HG03196 (cell line): Measurements from ENCODE around the gene S100Z.
"Not testable (repeated sequence)": the region's sequence is repeated elsewhere in the genome, so short reads cannot be mapped to it uniquely, and the experiment has no call there.

Experiments
- ATAC-seq: cut with Tn5 transposase; IDR thresholded peaks from one replicate; pipeline ENCODE4 v1.9.1; 2021; ENCODE audit not compliant: unreplicated experiment

The S100Z gene

DNA sequence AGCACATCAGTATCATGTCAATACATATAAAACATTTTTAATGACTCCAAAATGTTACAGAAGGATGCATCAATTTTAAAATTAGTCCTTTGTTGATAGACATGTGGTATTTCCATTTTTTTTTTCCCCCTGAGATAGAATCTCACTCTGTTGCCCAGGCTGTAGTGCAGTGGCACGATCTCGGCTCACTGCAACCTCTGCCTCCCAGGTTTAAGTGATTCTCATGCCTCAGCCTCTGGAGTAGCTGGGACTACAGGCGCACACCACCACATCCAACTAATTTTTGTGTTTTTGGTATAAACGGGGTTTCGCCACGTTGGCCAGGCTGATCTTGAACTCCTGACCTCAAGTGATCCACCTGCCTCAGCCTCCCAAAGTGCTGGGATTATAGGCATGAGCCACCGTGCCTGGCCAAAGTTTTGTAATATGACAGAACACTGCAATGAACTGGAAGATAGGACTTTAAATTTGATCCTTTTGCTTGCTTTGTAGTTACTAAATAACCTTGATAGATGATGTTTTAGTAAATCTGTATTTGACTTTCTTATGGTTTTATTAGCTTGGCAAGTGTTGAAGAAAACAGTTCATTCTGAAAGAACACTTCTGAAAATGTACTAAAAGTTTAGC, 27.6 kb upstream of the S100Z start:
- not testable (repeated sequence) for ATAC-seq

DNA sequence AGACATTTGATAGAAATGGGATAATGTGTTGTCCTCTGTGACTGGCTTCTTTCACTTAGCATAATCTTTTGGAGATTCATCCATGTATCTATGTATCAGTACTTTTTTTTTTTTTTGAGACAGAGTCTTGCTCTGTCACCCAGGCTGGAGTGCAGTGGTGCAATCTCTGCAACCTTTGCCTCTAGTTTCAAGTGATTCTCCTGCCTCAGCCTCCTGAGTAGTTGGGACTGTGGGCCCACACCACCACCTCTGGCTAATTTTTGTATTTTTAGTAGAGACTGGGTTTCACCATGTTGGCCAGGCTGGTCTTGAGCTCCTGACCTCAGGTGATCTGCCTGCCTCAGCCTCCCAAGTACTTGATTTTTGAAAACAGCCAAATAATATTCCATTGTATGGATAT, 23.4 kb upstream of the S100Z start:
- ATAC-seq = not testable (repeated sequence)

DNA sequence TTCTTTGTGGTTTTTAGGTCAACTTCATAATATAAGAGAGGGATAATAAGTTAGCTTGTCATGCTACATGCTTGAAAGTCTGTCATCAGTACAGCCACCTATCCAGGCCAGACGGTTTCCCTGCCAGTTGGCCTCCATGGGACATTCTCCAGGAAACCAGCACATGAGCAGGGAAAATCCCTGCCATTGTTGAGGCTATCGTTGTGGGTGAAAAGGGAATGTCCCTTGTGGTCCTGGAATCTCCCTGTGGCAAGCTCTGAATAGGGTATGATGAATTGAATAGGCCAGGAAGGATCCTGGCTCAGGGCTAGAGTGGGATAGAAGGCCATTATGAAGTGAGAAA, 18.7 kb upstream of the S100Z start:
- ATAC-seq = no peak

DNA sequence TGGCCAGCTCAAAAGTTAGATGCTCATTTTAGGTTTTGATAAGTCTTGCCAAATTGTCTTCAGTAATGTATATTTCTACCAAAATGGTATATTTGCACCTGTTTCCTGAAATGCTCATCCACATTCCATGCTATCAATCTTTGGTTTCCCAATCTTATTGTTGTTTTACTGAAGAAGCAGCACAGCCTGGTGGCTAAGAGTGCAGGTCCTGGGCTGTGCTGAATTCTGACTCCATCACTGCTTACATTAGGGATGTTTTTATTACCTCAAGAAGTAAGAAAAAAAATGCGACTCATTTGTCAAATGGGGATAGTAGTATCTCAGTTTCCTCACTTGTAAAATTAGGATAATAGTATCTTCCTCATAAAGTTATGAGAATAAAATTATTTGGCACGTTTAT, 13.6 kb upstream of the S100Z start:
- no peak for ATAC-seq

DNA sequence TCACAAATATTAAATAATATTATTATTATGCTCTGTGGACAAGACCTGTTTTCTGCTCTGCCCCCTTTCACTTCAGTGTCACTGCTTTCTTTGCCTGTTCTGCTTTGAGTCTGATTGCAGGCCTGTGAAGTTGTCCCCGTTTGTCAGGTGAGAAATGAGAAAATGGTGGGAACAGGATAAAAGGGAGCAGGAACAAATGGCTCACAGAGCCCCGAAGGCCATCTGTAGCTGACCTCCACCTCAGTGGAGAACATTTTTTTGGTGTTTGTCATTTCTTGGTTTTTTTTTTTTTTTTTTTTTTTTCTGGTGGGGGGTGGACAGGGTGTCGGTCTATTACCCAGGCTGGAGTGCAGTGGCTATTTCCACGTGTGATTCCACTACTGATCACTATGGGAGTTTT, 13.2 kb upstream of the S100Z start:
- ATAC-seq = no peak

DNA sequence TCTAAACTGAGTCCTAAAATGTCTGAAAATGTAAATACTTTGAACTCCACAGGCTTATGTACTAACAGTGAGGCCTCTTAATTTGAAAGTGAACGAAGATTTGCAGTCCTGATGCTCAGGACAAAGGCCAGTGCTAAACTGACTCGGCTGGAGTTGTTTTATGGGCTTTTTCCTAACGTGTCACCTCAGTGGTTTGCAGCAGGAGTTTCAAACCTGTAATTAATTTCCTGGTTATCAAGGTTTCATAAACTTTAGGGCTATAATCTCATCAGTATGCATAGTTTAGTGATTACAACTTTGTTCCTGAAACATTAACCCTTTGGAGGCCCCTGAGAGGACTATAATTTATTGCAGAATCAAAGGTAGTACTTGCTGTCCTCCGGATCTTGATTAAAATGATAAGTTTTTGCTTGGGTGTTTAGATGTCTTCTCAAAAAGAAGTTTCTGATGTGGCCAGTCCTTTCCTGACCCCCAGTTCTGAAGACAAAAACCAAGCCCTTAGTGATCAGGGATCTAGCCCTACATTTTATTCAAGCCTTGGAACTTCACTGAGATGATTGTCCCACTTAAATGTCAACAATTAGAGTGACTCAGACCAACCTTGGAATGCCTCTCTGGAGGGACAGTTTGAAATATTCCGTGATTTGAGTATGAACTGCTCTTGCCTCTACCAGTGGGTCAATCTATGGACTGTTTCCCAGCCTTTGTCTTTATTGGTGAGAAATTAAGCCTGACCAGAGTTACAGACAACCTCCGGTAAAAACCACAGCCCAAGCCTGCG, 11.1 kb upstream of the S100Z start:
- ATAC-seq = no peak

DNA sequence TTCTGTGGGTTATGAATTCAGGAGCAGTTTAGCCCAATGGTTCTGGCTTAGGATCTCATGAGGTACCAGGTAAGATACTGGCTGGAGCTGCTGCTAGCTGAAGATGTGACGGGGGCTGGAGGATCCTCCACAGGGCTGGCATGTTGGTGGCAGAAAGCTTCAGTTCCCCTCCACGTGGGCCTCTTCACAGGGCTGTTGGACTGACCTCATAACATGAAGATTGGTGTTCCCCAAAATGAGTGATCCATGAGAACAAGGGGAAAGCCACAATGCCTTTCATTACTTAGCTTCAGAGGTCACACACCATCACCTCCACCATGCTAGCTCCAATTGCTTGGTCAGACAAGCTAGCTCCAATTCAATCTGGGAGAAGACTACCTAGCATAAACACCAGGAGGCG, 8.5 kb upstream of the S100Z start:
- no peak for ATAC-seq

DNA sequence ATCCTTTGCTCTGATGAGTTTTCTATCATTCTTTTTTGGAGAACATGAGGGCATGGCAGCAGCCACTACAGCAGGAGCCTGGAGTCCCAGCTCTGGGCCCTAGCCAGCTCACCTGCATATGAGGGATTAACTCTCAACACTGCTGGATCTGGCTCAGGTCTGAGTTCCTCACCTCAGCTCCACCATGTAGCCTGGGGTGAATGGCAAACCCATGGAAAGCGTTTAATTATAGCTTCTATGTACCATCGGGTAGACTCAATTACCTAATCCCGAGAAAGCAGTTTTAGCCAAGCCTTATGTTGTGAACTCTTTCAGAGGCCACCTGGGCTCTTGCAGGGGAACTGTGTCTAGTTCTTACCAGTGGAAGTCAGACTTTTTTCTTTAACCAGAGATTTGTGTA, 3.9 kb upstream of the S100Z start:
- ATAC-seq = no peak

DNA sequence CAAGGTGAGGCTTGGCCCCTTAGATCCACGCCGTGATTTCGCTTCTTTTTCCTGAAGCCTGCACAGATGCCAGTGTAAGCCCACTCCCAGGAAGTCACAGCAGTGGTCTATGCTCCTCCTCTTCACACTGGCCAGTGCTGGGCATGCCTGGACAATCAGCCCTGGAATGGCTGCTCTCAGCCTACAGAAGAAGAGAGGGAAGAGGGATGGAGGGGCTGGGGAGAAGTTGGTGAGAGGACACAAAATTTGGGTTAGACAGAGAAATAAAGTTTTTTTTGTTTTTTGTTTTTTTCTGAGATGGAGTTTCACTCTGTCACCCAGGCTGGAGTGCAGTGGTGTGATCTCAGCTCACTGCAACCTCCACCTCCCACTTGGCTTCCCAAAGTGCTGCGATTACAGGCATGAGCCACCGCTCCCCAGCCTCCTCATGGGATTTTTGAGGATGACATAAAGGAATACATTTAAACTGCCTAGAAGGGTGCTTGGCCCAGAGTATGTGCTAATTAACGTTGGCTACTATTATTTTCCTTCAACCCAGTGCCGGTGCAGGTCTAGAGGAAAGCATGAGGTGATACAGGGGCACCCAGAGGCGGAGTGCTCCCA, 830 bp downstream of the S100Z start:
- no peak for ATAC-seq

DNA sequence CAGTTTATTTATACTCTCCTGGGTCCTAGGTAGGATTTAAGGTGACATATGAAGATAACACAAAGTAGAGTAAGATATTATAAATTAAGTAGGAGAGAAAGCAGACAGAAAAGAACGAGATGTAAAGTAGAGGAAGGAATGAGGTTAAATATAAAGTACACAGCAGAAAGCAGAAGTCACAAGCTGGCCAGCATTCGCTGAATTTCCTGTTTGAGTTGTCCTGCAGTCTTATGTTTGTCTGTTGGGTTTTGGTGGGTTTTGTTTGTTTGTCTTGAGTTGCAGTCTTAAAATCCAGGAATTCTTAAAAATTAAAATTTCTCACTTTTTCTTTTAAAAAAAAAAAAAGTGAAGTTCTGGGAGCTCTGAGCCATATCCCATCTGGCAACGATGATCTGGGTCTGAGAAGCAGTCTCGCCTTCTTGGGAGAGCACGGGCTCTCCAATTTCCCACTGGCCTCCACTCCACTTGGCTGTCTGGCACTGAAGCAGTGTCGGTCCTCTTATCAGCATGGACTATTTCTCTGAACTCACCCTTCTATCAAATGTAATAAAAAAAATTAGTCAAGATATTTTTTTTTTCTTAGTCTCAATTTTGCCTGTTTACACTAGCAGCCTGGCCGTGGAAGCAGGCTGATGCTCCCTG, 2.0 kb downstream of the S100Z start:
- ATAC-seq = no peak

DNA sequence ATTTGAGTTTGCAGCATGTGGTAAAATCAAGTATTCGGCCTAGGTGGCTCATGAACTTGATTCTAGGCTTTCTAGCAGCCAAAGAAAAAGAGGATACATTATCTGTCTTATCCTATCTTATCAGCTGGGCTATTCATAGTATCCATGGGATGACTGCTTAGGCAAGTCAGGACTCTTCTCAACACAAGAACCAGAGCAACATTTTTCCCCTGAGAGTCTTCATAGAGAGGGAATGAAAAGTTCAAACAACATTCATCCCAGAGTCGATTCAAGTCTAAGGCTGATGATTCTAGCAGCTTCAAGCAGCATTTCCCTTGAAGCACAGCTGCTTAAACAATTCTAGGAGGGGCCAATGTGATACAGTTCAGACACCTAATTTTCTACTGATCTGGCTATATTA, 3.0 kb downstream of the S100Z start:
- no peak for ATAC-seq

DNA sequence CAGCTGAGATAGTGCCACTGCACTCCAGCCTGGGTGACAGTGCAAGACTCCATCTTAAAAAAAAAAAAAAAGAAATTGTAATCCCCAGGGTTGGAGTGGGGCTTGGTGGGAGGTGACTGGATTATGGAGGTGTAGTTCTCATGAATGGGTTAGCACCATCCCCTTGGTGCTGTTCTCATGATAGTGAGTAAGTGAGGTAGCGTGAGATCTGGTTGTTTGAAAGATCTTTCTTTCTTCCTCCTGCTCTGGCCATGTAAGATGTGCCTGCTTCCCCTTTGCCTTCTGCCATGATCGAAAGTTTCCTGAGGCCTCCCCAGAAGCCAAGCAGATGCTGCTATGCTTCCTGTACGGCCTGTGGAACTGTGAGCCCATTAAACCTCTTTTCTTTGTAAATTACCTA, 3.9 kb downstream of the S100Z start:
- ATAC-seq = not testable (repeated sequence)

DNA sequence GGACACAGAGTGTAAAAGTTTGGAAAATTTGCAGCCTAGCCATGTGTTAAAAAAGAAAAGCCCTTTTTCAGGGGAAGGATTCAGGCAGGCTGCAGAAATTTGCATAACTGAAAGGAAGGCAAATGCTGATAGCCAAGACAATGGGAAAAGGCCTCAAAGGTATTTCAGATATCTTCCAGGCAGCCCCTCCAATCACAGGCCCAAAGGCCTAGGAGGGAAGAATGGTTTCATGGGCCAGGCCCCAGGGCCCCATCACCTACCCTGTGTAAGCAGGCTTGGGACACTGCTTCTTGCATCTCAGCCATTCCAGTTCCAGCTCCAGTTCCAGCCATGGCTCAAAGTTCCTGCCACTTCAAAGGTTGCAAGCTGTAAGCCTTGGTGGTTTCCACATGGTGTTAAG, 4.8 kb downstream of the S100Z start:
- no peak for ATAC-seq

DNA sequence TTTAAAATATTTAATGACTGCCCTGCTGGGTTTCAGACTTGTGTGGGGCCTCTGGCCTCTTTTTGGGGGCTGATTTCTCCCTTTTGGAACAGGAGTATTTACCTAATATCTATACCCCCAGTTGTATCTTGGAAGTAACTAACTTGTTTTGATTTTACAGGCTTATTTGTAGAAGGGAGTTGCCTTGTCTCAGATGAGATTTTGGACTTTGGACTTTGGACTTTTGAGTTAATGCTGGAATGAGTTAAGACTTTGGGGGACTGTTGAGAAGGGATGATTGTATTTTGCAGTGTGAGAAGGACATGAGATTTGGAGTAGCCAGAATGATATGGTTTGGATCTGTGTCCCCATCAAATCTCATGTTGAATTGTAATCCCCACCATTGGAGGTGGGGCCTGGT, 5.7 kb downstream of the S100Z start:
- not testable (repeated sequence) for ATAC-seq

DNA sequence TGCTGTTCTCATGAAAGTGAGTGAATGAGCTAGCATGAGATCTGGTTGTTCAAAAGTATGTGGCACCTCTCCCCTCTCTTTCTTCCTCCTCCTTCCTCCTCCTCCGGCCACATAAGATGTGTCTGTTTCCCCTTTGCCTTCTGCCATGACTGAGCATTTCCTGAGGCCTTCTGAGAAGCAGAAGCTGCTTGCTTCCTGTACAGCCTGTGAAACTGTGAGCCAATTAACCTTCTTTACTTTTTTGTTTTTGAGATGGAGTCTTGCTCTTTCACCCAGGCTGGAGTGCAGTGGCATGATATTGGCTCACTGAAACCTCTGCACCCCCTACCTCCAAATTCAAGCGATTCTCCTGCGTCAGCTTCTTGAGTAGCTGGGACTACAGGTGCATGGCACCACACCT, 6.1 kb downstream of the S100Z start:
- ATAC-seq = no peak

DNA sequence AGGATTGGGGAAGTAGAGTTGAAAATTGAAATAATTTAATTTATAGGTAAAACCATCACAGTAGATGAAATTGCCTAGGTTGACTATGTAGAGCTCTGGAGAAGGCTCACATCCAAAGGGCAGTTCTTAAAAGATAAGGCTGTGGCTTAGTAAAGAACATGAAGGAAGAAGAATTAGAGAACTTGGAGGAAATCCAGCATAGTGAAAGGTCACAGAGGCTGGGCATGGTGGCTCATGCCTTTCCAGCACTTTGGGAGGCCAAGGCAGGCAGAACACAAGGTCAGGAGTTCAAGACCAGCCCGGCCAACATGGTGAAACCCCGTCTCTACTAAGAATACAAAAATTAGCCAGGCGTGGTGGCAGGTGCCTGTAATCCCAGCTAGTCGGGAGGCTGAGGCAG, 7.0 kb downstream of the S100Z start:
- not testable (repeated sequence) for ATAC-seq

DNA sequence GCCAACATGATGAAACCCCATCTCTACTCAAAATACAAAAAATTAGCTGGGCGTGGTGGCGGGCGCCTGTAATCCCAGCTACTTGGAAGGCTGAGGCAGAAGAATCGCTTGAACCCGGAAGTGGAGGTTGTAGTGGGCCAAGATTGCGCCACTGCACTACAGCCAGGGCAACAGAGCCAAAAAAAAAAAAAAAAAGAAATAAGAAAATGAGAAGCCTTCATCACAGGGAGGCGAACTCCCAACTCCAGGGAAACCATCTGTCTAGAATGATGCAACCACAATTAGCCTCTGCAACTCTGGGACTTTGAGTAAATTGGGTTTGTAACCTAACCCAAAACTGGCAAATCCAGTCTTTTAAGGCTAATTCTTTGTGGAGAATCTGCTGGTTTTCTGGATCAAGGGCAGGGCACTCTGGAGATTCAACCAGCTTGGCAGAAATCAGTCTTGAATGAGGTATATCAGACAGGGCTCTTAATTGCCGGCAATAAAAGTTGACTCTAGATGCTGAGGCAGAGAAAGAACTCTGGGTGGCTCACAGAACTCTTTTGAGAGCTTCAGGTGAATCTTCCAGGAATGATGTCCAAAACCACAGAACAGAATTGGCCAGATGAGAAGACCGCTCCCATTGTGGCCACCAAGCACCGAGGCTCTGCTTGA, 9.9 kb downstream of the S100Z start:
- no peak for ATAC-seq

DNA sequence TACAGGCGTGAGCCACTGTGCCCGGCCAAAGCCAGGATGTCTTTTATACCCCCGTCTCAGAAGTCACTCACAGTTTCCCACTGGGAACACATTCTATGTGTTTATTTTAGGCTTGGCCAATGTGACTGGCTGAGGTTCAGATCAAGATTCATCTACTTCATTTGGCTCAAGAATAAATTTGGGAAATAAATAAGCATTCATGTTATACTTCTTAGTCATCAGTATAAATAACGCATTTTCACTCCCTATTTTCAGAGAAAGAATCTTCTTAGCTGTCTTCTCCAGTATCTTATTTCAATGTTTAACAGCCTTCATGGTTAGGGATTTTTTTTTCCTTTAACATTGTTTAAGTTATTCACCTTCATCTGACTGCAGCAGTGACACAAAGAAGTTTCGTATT, 11.8 kb downstream of the S100Z start:
- ATAC-seq = no peak

DNA sequence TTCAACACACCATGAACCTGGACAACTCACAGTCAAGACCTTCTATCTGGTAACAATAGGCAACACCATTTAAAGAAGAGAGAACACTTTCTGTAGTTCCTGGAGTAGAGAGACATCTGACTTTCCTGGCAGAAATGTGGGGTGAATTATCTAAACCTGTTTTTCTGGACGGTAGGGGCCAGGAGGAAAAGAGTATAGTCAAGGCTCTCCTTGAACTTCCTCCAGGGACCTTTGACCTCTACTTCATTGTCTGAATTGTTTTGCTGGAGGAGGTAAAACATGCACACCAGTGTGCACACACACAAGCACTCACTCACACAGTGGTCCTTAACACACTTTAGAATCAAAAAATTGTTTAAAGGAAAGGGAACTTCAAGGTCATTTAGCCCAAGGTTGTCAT, 13.2 kb downstream of the S100Z start:
- ATAC-seq = no peak

DNA sequence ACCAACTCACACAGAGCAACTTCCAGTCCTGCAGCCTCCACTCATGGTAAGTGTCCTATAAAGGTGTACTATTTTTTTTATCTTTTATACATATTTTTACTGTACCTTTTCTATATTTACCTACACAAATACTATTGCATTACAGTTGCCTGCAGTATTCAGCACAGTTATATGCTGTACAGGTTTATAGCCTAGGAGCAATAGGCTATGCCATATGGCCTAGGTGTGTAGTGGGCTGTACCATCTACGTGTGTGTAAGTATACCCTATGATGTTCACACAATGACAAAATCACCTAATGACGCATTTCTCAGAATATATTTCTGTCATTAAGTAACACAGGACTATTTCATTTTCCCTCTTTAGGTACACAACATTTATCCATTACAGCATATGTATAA, 16.7 kb downstream of the S100Z start:
- no peak for ATAC-seq

DNA sequence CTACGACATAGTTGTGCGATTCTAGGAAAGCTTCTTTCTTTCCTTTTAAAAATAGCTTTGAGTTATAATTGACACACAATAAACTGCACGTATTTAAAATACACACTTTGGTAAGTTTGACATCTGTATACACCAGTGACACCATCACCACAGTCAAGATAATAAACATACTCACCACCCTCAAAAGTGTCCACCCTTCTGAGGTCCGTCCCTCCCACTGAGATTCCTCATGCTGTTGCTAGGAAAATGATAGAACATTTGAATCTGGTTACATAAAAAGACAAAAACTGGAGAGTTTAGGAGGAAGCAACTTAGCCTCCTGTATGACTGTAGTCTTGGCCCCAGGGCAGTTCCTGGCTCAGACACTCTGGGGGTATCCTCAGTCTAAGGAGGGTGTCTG, 17.2 kb downstream of the S100Z start:
- ATAC-seq = no peak
